ENCODE data around the gene RPL37. TPM values are rescaled to one million over a fixed set of nuclear protein-coding genes. Genes with fewer than 3 reads are reported as not detected.
"Not testable (repeated sequence)": the region's sequence is repeated elsewhere in the genome, so short reads cannot be mapped to it uniquely, and the experiment has no call there.

The RPL37 gene
- total and polyA plus RNA-seq, 2 donors, result 2,843 to 3,080 TPM

DNA sequence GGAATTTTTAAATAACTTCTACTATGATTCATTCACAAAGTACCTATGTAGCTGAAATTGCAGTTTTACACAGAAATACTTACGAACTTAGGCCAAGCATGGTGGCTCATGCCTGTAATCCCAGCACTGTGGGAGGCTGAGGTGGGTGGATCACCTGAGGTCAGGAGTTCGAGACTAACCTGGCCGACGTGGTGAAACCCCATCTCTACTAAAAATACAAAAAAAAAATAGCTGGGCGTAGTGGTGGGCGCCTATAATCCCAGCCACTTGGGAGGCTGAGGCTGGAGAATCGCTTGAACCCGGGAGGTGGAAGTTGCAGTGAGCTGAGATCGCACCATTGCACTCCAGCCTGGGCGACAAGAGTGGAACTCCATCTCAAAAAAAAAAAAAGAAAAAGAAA is 42.3 kb downstream of the RPL37 start:
- H3K4me1 ChIP-seq (ENCODE audit: control insufficient read depth in 2 of 2, insufficient read depth in 2 of 2, low read length in 2 of 2); DNase-seq (ENCODE audit: low read depth in 6 of 9, low spot score in 9 of 9); H3K27me3 ChIP-seq (ENCODE audit: control insufficient read depth in 2 of 2, insufficient read depth in 1 of 2, low read length in 1 of 2); H3K9me3 ChIP-seq (ENCODE audit: control insufficient read depth in 2 of 2, insufficient read depth in 1 of 2, low read length in 1 of 2); H3K4me3 ChIP-seq (ENCODE audit: low read length in 2 of 2); H3K27ac ChIP-seq (ENCODE audit: low read depth in 1 of 2, low read length in 1 of 2); H3K36me3 ChIP-seq (ENCODE audit: control insufficient read depth in 2 of 2, insufficient read depth in 2 of 2, low read length in 1 of 2): not testable (repeated sequence)
- over 99% methylated on average over 10 of the region's 10 CpGs for WGBS

- H3K27ac ChIP-seq (ENCODE audit: low read depth in 1 of 2, low read length in 1 of 2), result no peak overlapping the region
- H3K27me3 ChIP-seq (ENCODE audit: control insufficient read depth in 2 of 2, insufficient read depth in 1 of 2, low read length in 1 of 2), result no peaks in the 10 kb centered on the region
- DNase-seq (ENCODE audit: low read depth in 6 of 9, low spot score in 9 of 9), result no peak
- WGBS, result 94% methylated on average over 3 of the region's 3 CpGs
- peaks cover 0 to 7% of the 10 kb centered on the region in 2 donors for H3K36me3 ChIP-seq (ENCODE audit: control insufficient read depth in 2 of 2, insufficient read depth in 2 of 2, low read length in 1 of 2)
- H3K4me3 ChIP-seq (ENCODE audit: low read length in 2 of 2), result no peak overlapping the region
- H3K9me3 ChIP-seq (ENCODE audit: control insufficient read depth in 2 of 2, insufficient read depth in 1 of 2, low read length in 1 of 2), result no peaks in the 10 kb centered on the region
- H3K4me1 ChIP-seq (ENCODE audit: control insufficient read depth in 2 of 2, insufficient read depth in 2 of 2, low read length in 2 of 2), result peaks cover 0 to 3% of the 10 kb centered on the region in 2 donors
Observed at GRCh38 chr5:40791715-40792139, 43.3 kb downstream of the RPL37 start.

DNA sequence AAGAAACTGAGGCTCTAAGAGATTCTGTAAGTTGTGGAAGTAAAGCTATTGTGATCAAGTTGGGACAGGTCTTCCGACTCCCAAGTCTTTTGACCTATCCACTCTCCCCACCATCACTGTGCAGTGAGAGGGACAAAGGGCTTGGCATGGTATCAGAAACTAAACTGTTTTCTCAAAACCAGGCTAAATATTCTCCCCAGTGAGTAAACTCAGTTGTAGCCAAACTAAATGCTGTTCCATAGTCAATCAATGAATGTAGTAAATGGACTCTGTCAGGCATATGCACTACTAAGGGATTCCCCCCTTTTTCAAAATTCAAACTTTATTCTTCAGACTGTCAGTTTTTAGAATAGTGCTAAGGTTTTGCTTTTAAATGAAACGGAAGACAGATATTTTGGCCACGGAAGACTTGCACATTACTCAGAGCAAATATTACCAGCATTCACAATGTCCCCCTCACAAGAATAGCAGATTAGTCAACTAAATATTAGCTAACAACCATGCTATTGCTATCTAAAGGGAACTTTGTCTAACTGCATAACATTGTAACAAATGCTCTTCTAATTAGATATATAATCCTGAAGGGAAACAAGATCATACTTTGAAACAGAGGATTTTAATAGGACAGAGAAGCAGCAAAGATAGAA is 44.0 kb downstream of the RPL37 start:
- Histone ChIP-seq H3K4me1 (ENCODE audit: control insufficient read depth in 2 of 2, insufficient read depth in 2 of 2, low read length in 2 of 2) (no peaks in the 10 kb centered on the region), H3K27ac (ENCODE audit: low read depth in 1 of 2, low read length in 1 of 2) (no peak overlapping the region), H3K4me3 (ENCODE audit: low read length in 2 of 2) (no peak overlapping the region), H3K27me3 (ENCODE audit: control insufficient read depth in 2 of 2, insufficient read depth in 1 of 2, low read length in 1 of 2) (no peaks in the 10 kb centered on the region), H3K9me3 (ENCODE audit: control insufficient read depth in 2 of 2, insufficient read depth in 1 of 2, low read length in 1 of 2) (no peaks in the 10 kb centered on the region), H3K36me3 (ENCODE audit: control insufficient read depth in 2 of 2, insufficient read depth in 2 of 2, low read length in 1 of 2) (peaks cover 0 to 7% of the 10 kb centered on the region in 2 donors)
- WGBS, result 91% methylated on average over 3 of the region's 3 CpGs
- DNase-seq (ENCODE audit: low read depth in 6 of 9, low spot score in 9 of 9), result no peak

GRCh38 chr5:40788941-40789340 is 46.1 kb downstream of the RPL37 start:
- 97% methylated on average over 5 of the region's 5 CpGs for WGBS
- not testable (repeated sequence) for H3K9me3 ChIP-seq (ENCODE audit: control insufficient read depth in 2 of 2, insufficient read depth in 1 of 2, low read length in 1 of 2); DNase-seq (ENCODE audit: low read depth in 6 of 9, low spot score in 9 of 9); H3K27ac ChIP-seq (ENCODE audit: low read depth in 1 of 2, low read length in 1 of 2); H3K4me1 ChIP-seq (ENCODE audit: control insufficient read depth in 2 of 2, insufficient read depth in 2 of 2, low read length in 2 of 2); H3K36me3 ChIP-seq (ENCODE audit: control insufficient read depth in 2 of 2, insufficient read depth in 2 of 2, low read length in 1 of 2); H3K4me3 ChIP-seq (ENCODE audit: low read length in 2 of 2); H3K27me3 ChIP-seq (ENCODE audit: control insufficient read depth in 2 of 2, insufficient read depth in 1 of 2, low read length in 1 of 2)

- Histone ChIP-seq H3K27me3 (ENCODE audit: control insufficient read depth in 2 of 2, insufficient read depth in 1 of 2, low read length in 1 of 2) (no peaks in the 10 kb centered on the region), H3K36me3 (ENCODE audit: control insufficient read depth in 2 of 2, insufficient read depth in 2 of 2, low read length in 1 of 2) (peaks cover 0 to 7% of the 10 kb centered on the region in 2 donors), H3K9me3 (ENCODE audit: control insufficient read depth in 2 of 2, insufficient read depth in 1 of 2, low read length in 1 of 2) (no peaks in the 10 kb centered on the region), H3K27ac (ENCODE audit: low read depth in 1 of 2, low read length in 1 of 2) (no peak overlapping the region), H3K4me1 (ENCODE audit: control insufficient read depth in 2 of 2, insufficient read depth in 2 of 2, low read length in 2 of 2) (no peaks in the 10 kb centered on the region), H3K4me3 (ENCODE audit: low read length in 2 of 2) (no peak overlapping the region)
- DNase-seq (ENCODE audit: low read depth in 6 of 9, low spot score in 9 of 9), result no peak
- 100% methylated on average over 1 of the region's 1 CpG for WGBS
Observed at GRCh38 chr5:40787986-40788385, 47.0 kb downstream of the RPL37 start.

- not testable (repeated sequence) for H3K27me3 ChIP-seq (ENCODE audit: control insufficient read depth in 2 of 2, insufficient read depth in 1 of 2, low read length in 1 of 2); H3K4me3 ChIP-seq (ENCODE audit: low read length in 2 of 2); H3K9me3 ChIP-seq (ENCODE audit: control insufficient read depth in 2 of 2, insufficient read depth in 1 of 2, low read length in 1 of 2); H3K36me3 ChIP-seq (ENCODE audit: control insufficient read depth in 2 of 2, insufficient read depth in 2 of 2, low read length in 1 of 2); H3K4me1 ChIP-seq (ENCODE audit: control insufficient read depth in 2 of 2, insufficient read depth in 2 of 2, low read length in 2 of 2); DNase-seq (ENCODE audit: low read depth in 6 of 9, low spot score in 9 of 9); H3K27ac ChIP-seq (ENCODE audit: low read depth in 1 of 2, low read length in 1 of 2)
- WGBS, result 97% methylated on average over 3 of the region's 3 CpGs
Observed at GRCh38 chr5:40786664-40787063, 48.4 kb downstream of the RPL37 start.

DNA sequence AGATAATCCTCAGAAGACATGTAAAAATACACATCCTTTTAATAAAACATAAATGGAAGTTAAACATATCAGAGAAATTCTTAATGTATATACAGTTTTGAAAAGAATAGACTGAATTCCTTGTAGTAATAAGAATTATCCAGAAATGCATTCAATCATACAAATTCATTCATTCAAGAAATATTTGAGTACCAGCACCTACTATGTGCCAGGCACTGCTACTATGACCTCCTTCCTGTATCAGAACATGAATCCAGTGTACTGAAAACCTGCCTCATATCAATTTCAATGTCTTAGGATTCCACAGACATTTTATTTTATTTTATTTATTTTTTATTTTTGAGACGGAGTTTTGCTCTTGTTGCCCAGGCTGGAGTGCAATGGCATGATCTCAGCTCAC is 50.1 kb downstream of the RPL37 start:
- Histone ChIP-seq H3K4me1 (ENCODE audit: control insufficient read depth in 2 of 2, insufficient read depth in 2 of 2, low read length in 2 of 2) (no peaks in the 10 kb centered on the region), H3K4me3 (ENCODE audit: low read length in 2 of 2) (no peak overlapping the region), H3K27ac (ENCODE audit: low read depth in 1 of 2, low read length in 1 of 2) (no peak overlapping the region), H3K27me3 (ENCODE audit: control insufficient read depth in 2 of 2, insufficient read depth in 1 of 2, low read length in 1 of 2) (no peaks in the 10 kb centered on the region), H3K36me3 (ENCODE audit: control insufficient read depth in 2 of 2, insufficient read depth in 2 of 2, low read length in 1 of 2) (peaks cover 0 to 7% of the 10 kb centered on the region in 2 donors), H3K9me3 (ENCODE audit: control insufficient read depth in 2 of 2, insufficient read depth in 1 of 2, low read length in 1 of 2) (no peaks in the 10 kb centered on the region)
- no peak for DNase-seq (ENCODE audit: low read depth in 6 of 9, low spot score in 9 of 9)
- WGBS, result 91% methylated on average over 1 of the region's 1 CpG

DNA sequence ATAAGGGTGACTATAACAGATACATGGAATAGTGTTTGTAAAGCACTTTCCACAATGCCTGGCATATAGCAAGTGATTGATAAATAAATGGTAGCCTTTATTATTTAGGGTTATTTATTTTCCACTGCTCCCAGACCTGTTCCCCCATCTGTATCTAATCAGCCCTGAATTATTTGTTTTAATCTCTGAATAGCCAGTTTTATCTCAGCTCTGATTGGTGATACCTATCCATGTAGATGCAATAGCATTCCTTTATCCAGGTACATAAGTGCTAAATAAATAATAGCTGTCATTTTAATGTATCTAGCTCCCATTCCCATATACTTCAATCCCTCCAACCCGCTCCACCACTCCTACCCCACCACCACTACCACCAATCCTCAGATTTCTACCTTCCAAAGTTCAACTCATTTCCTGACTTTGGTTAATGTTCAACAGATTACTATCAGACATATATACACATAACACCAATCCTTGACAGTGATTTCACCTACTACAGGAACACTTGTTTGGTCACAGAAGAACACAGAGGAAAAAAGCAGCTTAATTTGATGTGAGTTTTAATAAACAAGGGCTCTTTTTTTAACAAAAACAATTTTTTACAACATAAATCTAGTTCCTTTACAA is 50.9 kb downstream of the RPL37 start:
- DNase-seq (ENCODE audit: low read depth in 6 of 9, low spot score in 9 of 9), result no peak
- 94% methylated on average over 1 of the region's 1 CpG for WGBS
- no peak overlapping the region for H3K4me3 ChIP-seq (ENCODE audit: low read length in 2 of 2)
- H3K27me3 ChIP-seq (ENCODE audit: control insufficient read depth in 2 of 2, insufficient read depth in 1 of 2, low read length in 1 of 2), result no peaks in the 10 kb centered on the region
- H3K4me1 ChIP-seq (ENCODE audit: control insufficient read depth in 2 of 2, insufficient read depth in 2 of 2, low read length in 2 of 2), result no peaks in the 10 kb centered on the region
- H3K36me3 ChIP-seq (ENCODE audit: control insufficient read depth in 2 of 2, insufficient read depth in 2 of 2, low read length in 1 of 2), result peaks cover 0 to 7% of the 10 kb centered on the region in 2 donors
- no peak overlapping the region for H3K27ac ChIP-seq (ENCODE audit: low read depth in 1 of 2, low read length in 1 of 2)
- no peaks in the 10 kb centered on the region for H3K9me3 ChIP-seq (ENCODE audit: control insufficient read depth in 2 of 2, insufficient read depth in 1 of 2, low read length in 1 of 2)

GRCh38 chr5:40781843-40782409 is 53.1 kb downstream of the RPL37 start:
- Histone ChIP-seq H3K9me3 (ENCODE audit: control insufficient read depth in 2 of 2, insufficient read depth in 1 of 2, low read length in 1 of 2) (no peaks in the 10 kb centered on the region), H3K27ac (ENCODE audit: low read depth in 1 of 2, low read length in 1 of 2) (no peak overlapping the region), H3K4me1 (ENCODE audit: control insufficient read depth in 2 of 2, insufficient read depth in 2 of 2, low read length in 2 of 2) (no peaks in the 10 kb centered on the region), H3K27me3 (ENCODE audit: control insufficient read depth in 2 of 2, insufficient read depth in 1 of 2, low read length in 1 of 2) (no peaks in the 10 kb centered on the region), H3K36me3 (ENCODE audit: control insufficient read depth in 2 of 2, insufficient read depth in 2 of 2, low read length in 1 of 2) (no peaks in the 10 kb centered on the region), H3K4me3 (ENCODE audit: low read length in 2 of 2) (no peak overlapping the region)
- DNase-seq (ENCODE audit: low read depth in 6 of 9, low spot score in 9 of 9), result no peak

Measured in thymus (tissue), 11 donors.